Adipose tissue (tissue), 3 donors: ENCODE data around the gene TMIGD3. TPM values are rescaled to one million over a fixed set of nuclear protein-coding genes. Genes with fewer than 3 reads are reported as not detected.

Source experiments
- polyA plus RNA-seq, 3 donors: library from polyadenylated mRNA; stranded (reverse); fragments of 200-250 nt; gene quantifications; one replicate each; pipeline ENCODE4 v1.2.3, GENCODE V29; 2013
- donor health status: healthy with polysubstance abuse.
- donor health status: Bipolar disorder and iron deficiency.
- donor health status: healthy.

Gene TMIGD3
- polyA plus RNA-seq, 3 donors: 0.49 to 11.2 (median 2.8) TPM

Other genes starting within 250 kb of the TMIGD3 start
- gene CHIA, start 212.8 kb downstream of the TMIGD3 start, polyA plus RNA-seq: 10 to 100 TPM in 1 of 3 donors, under 1 TPM in 1, not detected in 1; 0.03 to 14.0 TPM
- gene OVGP1, start 75.9 kb downstream of the TMIGD3 start, polyA plus RNA-seq: under 1 TPM; 0.32 to 0.90 (median 0.65) TPM
- gene WDR77, start 54.4 kb downstream of the TMIGD3 start, polyA plus RNA-seq: 10 to 100 TPM in 2 of 3 donors, 1 to 10 TPM in 1; 9.0 to 29.0 (median 27.0) TPM
- 100 to 1,000 TPM; 144 to 252 (median 245) TPM for gene ATP5PB, start 54.2 kb downstream of the TMIGD3 start, polyA plus RNA-seq
- gene C1orf162, start 29.6 kb downstream of the TMIGD3 start, polyA plus RNA-seq: 10 to 100 TPM in 2 of 3 donors, 1 to 10 TPM in 1; 6.1 to 78.7 (median 38.7) TPM
- gene ADORA3, start within 50 bp of the TMIGD3 start, polyA plus RNA-seq: 1 to 10 TPM in 2 of 3 donors, under 1 TPM in 1; 0.81 to 5.5 (median 2.6) TPM
- 100 to 1,000 TPM in 1 of 3 donors, 10 to 100 TPM in 2; 22.9 to 128 (median 57.1) TPM for gene RAP1A, start 116.2 kb upstream of the TMIGD3 start, polyA plus RNA-seq
- gene INKA2, start 235.8 kb upstream of the TMIGD3 start, polyA plus RNA-seq: 1 to 10 TPM in 2 of 3 donors, under 1 TPM in 1; 0.66 to 6.3 (median 4.3) TPM